Ovary (tissue), 3 donors: ENCODE measurements around the gene SEC24C.

Source experiments
- CTCF ChIP-seq, 3 donors: fragments of 450-650 bp in 2 of 3; fragments of 200-600 bp in 1 of 3; IDR thresholded peaks; one replicate each; pipeline versions ENCODE4 v1.5.1 to v1.8.0; 2016 to 2022; ENCODE audit warnings: antibody characterized with exemption in 3 of 3, mild to moderate bottlenecking in 1 of 3
- EP300 ChIP-seq: sonication (generic); formaldehyde crosslinking; IDR thresholded peaks from one replicate; pipeline ENCODE4 v1.6.1; 2017; ENCODE audit warnings: antibody characterized with exemption
- POLR2A ChIP-seq: fragments of 450-650 bp; IDR thresholded peaks from one replicate; pipeline ENCODE4 v1.6.1; 2017; ENCODE audit warnings: antibody characterized with exemption, mild to moderate bottlenecking, moderate library complexity
- donor health status: DM: no; HTN: no; CAD: no.

GRCh38 chr10:73809061-73809818 is 65.1 kb downstream of the SEC24C start:
- TF ChIP-seq CTCF (IDR thresholded peaks at IDR 0.05) = no peak
- TF ChIP-seq POLR2A = no peak
- TF ChIP-seq EP300 = no peak
